Raji (cell line): ENCODE measurements around the gene CCDC88A.

Experiments used
- POLR2A ChIP-seq: IDR thresholded peaks from 2 replicates; pipeline ENCODE4 v1.6.1; 2011; ENCODE audit warnings: low read depth, low read length, control low read depth; ENCODE audit not compliant: insufficient read depth

CCDC88A gene

DNA sequence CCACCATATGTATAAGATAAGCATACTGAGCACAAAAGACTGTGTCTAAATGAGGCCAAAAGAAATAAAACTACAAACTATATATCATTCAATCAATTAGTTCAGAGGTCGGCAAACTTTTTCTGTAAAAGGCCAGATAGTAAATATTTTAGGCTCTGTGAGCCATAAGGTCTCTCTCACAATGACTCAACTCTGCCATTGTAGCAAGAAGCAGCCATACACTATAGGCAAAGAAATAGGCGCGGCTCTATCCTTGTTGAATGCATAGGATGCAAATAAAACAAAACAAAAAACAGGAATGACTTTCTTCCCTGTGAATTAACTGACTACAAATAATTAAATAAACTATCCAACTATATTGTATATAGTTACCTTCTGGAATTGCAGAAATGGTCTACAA, 8.6 kb upstream of the CCDC88A start:
- TF ChIP-seq POLR2A, result no peak

DNA sequence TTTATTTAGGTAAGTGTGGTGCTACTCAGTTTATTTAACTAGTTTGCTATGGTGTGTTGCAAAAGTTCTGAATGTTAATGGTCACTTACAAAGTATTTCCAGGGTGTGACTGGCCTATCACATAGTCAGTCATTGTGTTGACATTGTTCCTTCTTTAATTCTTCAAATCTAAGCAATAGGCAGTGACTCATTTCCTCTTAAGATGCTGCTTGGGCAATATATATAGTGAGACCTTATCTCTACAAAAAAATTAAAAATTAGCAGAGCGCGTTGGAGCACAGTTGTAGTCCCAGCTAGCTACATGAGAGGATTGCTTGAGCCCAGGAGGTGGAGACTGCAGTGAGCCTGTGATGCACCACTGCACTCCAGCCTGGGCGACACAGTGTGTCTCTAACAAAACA, 5.8 kb upstream of the CCDC88A start:
- no peak for TF ChIP-seq POLR2A

DNA sequence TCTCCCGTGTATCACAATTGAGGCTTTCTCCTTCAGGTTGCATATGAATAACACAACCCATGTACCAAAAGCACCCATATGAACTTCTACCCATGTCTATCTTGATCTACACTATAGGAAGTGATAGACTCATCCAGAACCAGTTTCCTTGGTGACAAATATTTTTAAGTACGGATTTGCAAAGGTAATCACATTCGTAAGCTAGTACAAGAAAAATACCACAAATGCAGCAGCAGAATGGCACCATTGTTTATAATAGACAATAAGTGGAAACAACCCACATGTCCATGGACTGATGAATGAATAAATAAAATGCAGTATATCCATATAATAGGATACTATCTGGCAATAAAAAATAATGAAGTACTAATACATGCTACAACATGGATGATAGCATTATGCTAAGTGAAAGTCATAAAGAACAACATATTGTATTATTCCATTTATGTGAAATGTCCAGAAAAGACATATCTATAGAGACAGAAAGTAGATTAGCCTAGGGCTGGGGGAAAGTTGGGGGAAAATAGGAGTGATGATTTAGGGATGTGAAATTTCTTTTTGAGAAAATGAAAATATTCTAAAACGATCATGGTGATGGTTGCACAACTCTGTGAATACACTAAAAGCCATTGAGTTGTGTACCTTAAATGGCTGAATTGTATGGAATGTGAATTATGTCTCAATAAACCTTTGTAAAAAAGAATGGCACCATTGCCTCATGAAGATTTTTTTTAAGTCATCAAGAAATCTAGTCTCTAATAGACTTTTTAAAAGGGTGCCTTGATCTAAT, 3.4 kb upstream of the CCDC88A start:
- no peak for TF ChIP-seq POLR2A

DNA sequence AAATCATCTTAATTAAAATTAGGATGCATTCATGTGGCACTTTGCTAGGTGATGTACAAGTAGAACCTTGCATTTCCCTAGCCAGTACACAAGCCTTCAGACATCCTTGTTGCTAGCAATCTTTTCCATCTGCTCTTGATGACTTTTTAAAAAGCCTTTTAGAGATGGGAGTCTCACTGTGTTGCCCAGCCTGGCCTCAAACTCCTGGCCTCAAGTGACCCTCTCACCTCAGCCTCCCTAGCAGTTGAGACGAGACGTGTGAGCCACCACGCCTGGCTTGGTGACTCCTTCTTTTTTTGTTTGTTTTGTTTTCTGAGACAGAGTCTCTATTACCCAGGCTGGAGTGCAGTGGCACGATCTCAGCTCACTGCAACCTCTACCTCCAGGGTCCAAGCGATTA, 1.7 kb upstream of the CCDC88A start:
- no peak for TF ChIP-seq POLR2A

DNA sequence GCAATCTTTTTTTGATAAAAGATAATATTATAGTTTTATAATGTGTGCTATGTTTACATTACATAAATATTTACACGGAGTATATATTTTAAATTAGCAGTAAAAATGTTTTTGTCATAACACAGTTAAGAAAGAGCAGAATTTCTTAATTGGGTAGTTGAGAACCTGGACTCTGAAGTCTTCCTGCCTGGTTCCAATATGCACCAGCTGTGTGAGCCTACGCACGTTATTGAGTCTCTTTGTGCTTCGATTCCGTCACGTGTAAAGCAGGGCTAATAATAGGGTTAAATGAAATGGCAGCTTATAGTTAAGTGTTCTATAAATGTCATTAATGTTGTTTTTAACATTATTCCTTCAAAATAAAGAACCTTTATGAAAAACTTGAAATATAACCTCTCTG, 1.2 kb upstream of the CCDC88A start:
- TF ChIP-seq POLR2A, result no peak

DNA sequence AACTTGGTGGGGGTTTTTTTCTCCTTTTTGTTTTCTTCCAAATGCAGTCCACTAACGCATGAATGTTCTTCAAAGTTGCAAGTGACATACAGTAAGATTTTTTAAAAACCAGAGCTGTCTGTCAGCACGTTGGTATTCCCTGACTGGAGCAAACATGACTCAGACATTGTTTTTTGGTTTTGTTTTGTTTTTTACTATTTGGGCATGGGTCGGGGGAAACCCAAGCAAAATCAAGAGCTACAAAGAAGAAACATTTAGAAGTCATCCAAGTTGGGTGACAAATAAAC, 726 bp upstream of the CCDC88A start:
- TF ChIP-seq POLR2A, result no peak

DNA sequence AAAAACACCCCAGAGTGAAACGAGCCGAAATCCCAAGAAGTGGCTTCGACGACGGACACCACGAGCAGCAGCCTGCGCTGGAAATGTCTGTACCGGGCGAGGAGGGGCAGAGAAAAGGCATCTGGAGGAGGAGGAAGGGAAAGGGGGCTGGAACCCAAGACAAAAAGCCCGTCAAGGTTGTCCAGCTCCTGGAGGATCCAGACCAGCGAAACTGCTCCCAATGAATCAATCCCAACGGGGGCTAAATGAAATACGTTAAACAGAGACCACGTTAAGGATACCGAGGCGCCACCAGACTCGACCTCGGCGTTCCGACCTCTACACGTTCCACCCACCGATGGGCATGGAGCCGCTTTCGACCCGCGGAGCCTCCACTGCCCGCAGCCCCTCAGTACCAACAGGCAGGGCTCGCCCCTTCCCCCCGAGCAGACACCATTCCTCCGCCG, 400 bp downstream of the CCDC88A start:
- no peak for TF ChIP-seq POLR2A

DNA sequence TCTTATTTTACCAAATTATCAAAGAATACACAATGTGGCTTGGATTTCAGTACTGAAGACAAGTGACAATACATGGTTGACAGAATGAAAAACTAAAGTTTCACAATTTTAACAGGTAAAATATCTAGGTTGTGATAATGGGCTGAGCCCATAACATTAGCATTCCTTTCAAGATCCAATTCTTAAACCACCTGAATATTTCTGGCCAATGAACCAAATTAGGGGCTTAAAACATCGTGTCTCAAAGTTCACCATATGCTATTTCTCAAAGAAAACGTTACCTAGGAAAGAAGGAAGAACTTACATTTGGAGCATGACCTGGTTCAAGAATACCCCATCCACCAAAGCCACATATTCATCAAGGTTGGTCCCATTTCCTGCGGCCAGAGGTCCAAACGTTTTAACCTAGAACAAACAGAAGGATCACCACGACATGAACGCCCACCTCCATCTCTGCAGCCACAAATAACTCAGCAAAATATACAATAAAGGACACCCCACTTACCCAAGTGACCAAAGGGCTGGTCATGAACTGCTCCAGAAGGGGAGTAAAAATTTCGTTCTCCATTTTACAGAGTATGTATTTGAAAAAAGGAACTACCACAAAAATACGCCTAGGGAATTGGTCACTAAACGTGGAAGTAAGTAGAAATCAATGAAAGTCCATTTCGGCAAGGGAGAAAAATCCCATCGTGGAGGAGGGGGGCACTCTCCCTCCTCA, 984 bp downstream of the CCDC88A start:
- no peak for TF ChIP-seq POLR2A

DNA sequence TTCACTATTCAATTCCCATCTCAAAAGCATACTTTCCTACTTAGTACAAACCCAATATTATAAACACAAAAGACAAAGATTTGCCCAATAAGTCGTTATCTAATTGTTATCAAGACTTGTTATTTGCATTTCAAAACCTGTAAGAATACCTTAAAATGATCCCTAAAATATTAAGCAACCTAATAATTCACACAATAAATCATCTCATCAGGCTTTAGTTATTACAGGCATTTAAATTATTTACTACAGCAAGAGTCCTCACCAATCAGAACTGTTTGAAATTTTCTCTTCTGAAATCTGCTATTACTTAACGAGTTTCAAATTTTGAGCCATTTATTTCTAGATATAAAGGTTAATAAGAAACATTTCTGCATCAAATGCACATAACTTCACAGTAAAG, 1.6 kb downstream of the CCDC88A start:
- no peak for TF ChIP-seq POLR2A

DNA sequence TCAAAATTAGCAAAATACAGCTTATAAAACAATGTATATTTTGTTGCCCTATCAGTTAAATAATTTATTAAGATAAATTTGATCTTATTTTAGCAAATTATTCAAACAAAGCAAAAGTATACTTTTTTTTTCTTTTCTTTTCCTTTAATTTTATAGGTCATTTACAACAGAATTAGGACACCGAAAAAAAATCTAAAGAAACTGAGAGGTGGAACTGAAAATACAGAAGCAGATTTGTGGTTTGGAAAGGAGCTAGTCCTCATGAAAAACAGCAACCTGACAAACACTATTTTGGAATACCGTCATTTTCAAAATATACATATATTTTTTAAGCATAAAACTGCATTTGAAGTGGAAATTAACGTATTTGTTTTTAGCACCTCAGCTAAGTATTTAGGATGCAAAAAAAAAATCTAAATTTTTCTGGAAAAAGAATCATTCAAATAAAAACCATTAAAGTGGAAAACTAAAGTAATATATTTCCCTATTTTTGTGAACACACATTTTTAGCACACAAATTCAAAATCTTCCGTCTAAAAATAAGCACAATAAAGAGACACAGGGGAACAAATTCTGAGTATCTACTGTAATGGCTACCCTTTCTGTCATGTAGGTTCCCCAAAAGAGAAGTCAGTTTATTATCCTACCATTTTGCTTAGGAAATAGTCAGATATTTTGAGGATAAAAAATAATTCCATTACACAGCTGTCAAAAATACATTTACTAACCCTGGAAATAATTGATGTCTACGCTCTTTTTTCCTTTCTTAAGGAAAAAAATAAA, 2.7 kb downstream of the CCDC88A start:
- no peak for TF ChIP-seq POLR2A

DNA sequence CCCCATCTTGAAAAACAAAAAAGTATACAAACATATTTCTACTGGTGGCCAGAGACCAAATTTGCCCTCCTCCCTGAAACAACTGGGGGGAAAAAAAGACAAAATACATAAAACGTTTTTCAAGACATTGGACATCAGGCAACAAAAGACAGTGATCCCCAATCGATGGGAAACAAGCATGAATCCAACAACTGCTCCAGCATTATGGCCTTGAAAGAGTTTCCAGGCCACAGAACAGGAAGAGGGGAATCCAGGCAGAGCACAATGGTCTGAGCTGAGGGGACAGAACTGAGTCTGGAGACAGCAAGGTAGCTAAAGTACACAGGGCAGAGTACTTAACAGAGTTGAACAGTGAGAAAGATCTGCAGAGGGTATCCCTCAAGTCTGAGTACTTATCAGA, 4.4 kb downstream of the CCDC88A start:
- TF ChIP-seq POLR2A, result no peak

DNA sequence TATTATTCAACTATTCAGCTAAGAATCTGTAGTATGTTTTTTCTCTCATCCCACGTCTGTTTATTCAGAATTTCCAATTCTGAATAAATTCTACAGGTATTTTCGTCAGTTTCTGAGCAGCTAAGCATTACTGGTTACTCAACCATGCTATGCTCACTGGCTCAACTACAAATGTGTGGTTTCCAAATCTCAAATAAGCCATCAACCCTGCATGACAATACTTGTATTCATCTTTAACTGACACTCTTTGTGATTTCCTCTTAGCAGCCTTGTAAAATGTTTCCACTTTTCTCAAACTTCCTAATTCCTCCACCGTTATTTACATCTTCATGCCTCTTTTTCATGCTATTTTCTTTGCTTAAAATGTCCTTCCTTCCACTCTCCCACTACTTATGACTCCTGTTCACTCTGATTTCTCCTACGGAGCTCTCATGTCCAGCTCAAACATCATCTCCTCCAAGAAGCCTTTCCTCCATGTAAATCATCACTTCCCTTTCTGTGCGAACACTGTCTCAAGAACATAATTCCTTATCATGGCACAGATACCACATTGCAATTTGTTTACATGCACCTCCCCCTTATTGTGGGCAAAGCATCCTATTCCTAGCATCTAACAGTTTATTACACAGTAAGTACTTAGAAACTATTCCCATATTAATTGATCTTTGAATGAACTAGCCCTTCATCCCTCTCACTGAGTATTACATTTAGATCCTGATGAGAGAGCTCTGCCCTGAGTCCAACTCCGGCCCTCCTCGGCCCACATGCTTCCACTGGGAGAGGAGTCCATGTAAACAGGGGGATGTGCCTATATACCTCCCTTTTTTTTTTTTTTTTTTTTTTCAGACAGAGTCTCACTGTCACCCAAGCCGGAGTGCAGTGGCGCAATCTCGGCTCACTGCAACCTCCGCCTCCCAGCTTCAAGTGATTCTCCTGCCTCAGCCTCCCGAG, 10.5 kb downstream of the CCDC88A start:
- TF ChIP-seq POLR2A, result no peak

DNA sequence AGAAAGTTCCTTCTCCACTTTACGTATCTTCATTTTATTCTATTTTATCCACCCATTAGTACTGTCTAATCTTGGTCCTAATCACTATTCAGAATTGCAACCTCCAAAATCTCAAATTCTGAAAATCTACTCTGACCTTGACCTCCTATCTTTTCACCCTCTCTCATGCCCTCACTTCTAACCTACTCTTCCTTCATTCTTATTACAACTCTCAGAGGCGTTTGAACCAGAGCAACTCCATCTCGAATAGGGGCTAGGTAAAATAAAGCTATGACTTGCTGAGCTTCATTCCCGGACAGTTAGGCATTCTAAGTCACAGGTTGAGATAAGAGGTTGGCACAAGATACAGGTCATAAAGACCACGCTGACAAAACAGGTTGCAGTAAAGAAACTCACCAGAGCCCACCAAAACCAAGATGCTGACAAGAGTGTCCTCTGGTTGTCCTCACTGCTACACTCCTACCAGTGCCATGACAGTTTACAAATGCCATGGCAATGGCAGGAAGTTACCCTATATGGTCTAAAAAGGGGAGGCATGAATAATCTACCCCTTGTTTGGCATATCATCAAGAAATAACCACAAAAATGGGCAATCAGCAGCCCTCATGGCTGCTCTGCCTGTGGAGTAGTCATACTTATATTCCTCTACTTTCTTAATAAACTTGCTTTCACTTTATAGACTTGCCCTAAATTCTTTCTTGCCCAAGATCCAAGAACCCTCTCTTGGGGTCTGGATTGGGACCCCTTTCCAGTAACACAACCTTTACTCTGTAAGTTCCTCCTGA, 11.4 kb downstream of the CCDC88A start:
- no peak for TF ChIP-seq POLR2A

DNA sequence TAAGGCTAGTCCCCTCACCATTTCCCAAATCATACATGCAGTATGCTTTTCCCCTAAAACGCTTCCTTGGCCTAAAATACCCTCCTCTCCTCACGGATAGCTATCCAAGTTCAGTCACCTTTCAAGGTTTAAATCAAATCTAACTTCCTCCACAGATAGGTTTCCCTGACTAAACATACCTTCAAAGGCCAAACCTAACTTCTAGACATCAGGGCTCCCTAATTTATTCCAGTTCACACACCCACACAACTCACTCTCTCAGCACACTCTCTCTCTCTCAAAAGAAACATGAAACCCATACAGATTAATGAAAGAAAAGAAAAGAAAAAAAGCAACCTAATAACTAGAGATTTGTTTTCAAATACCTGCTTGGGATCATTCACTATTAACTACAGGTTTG, 14.5 kb downstream of the CCDC88A start:
- no peak for TF ChIP-seq POLR2A
